ENCODE results near the gene RALGAPA2.

The RALGAPA2 gene

DNA sequence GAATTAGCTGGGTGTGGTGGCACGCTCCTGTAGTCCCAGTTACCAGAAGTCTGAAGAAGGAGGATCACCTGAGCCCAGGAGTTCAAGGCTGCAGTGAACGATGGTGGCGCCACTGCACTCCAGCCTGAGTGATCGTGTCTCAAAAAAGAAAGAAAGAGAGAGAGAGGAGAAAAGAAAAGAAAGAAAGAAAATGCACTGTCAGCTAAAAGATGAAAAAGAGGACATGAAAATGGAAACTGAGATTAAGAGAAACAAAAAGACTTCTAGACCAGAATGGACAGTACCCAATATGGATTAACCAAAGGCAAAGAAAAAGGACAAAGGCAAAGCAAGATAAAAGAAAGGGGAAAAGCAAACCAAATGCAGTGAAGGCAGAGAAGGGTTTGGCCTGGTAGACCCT is 9.0 kb upstream of the RALGAPA2 start:
- DNase-seq (ENCODE audit: low read depth): no peak

DNA sequence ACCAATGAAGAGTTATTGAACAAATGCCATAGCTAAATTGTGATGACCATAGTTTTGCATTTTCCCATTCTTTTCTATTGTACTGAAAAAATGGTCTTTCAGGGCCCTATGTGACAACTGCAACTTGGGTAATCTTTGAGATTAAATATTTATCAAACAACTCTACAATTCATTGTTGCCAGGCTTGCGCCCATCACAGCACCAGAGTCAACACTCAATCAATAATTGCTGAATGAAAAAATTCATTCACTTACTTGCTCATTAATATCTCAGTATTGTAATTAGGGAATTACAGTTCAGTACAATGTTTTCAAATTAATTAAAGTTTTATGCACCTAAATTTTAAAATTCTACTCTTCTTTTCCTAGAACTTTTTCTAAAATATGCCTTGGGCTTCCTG is 7.7 kb upstream of the RALGAPA2 start:
- no peak for DNase-seq (ENCODE audit: low read depth)

DNA sequence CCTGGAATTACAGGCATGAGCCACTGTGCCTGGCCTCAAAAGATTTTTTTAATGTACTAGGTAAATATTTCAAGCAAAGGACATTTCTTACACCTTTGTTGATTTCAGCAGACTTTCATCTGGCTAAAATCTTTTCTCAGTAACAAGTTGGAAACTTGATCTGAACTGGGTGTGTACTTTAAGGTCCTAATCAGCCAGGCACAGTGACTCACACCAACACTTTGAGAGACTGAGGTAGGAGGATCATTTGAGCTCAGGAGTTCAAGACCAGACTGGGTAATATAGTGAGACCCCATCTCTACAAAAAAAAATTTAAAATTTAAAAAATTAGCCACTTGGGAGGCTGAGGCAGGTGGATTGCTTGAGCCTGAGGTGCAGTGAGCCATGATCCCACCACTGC is 7.0 kb upstream of the RALGAPA2 start:
- no peak for DNase-seq (ENCODE audit: low read depth)

DNA sequence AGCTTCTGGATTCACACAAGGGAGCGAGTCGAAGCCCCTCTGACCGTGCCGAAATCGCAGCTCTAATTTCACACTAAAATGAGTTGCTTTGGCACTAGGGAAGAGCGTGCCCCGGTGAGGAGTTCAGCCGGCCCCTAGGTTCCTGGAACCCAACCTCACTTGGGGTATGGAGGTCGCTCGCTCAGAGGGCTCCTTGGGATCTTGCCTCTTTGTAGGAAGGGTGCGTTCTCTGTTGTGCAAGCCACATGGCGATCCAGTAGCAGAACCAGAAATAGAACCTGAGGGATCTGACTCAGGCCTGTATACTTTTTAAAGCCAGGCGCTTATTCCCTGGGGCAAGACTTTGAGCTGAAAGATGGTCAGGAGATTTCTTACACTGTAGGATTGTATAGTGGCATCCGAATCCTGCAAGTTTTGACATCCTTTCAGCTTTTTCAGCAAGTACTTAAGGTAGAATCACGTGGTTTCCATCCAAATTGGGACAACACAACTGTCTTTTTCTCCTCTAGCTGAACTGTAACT is 861 bp upstream of the RALGAPA2 start:
- DNase-seq (ENCODE audit: low read depth): no peak

DNA sequence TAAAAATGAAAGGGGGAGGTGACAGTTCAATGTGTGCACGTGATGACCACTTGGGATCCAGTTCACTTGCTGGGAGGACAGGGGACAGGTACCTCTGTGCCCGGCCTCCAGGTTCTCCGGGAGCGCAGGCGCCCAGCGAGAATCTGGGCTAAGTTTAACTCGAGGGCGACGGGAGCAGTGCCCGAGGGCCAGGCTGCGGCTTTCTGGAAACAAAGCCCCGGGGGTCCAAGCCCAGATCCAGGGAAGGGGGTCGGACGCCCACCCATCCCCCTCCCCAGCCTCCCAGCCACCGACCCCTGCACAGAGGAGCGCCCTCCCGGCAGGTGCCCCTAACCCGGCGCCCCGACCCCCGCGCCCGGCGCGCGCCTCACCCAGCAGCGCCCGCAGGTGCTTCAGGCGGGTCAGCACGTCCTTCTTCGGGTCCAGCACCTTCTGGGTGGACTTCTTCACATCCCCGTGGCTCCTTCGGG is 405 bp downstream of the RALGAPA2 start:
- DNase-seq (ENCODE audit: low read depth): no peak

DNA sequence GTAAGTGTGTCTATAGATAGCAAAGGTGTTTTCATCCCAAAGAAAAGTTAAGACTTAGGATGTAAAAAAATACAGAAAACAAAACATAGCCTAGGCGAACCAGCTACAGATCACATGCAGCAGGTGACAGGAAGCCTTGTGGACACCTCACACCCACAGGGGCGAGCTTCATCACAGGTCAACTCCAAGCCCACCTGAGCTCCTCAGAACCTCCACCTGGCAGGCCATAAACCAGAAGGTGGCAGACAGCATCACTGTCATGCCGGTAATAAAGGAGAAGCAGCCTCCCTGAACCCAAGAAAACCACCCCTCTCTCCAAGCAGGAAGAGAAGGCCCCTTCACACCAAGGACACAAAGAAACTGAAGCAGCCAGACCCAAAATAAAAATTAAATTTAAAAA is 1.0 kb downstream of the RALGAPA2 start:
- DNase-seq (ENCODE audit: low read depth): no peak

DNA sequence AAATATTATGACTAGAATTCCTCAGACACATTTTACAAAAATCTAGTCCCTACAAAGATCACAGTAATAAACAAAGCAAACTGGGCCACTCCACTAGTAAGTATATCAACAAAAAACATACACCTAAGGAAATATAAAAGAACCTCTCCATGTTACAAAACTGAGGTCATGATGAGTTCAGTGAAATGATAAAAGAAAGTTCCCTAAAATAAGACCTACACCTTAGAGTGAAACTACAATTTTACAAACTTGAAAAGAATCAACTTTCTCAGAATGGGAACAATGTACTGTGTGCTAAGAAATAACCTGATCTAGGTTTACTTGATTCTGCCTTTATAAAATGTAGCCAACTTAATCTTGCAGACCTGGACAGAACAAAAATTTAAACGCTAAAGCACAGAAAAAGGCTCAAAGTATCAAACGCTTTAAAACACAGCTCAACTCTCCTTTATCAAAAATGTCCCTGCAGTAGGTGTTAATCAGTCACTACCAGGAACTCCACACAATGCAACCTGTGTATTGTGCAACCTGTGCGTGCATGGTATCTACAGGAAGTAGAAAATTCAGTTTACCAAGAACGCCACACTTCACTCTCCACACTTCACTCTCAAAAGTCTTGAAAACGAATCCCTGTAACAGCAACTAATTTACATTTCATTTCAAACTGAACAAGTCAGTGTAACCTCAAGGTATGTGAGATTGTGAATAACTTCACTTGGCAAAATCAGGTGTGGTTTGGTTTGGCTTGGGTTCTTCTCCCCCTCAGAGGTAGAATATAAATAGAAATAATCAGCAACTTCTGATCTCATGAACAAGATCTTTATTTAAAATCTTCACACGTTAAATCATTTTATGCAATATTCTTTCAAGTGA is 1.8 kb downstream of the RALGAPA2 start:
- DNase-seq (ENCODE audit: low read depth): no peak

DNA sequence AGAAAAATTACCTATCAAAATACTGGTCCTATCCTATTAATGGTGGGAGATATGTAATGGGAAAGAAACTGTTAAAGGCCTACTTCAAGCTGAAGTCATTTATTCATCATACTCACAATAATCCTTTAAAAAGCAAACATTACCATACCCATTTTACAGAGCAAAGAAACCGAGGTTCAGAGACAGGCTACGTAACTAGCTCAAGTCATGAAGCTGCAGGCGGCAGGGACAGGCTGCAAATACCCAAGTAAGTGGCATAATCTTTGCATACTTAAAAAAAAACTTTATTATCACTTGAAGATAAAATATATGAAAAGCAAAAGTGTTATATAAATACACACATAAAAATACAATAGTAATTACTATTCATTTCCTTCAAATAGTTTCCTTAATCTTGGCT is 2.6 kb downstream of the RALGAPA2 start:
- no peak for DNase-seq (ENCODE audit: low read depth)

DNA sequence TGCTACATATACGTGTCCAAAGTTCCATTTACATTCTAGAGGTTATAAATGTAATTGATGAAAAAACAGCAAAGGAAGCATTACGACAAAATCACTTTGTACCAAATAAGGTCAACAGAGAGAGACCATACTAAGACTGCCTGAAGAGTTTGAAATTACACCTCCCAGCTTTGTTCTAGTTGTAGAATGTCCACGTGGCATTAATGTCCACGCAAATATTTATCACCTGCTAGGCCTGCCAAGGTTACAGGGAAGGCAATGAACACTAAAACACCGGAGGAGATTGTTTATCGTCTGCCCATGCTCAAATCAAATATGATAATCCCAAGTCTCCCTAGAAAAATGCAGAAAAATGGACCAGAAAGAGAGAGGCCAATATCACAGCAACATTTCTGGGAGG is 6.2 kb downstream of the RALGAPA2 start:
- DNase-seq (ENCODE audit: low read depth): no peak

DNA sequence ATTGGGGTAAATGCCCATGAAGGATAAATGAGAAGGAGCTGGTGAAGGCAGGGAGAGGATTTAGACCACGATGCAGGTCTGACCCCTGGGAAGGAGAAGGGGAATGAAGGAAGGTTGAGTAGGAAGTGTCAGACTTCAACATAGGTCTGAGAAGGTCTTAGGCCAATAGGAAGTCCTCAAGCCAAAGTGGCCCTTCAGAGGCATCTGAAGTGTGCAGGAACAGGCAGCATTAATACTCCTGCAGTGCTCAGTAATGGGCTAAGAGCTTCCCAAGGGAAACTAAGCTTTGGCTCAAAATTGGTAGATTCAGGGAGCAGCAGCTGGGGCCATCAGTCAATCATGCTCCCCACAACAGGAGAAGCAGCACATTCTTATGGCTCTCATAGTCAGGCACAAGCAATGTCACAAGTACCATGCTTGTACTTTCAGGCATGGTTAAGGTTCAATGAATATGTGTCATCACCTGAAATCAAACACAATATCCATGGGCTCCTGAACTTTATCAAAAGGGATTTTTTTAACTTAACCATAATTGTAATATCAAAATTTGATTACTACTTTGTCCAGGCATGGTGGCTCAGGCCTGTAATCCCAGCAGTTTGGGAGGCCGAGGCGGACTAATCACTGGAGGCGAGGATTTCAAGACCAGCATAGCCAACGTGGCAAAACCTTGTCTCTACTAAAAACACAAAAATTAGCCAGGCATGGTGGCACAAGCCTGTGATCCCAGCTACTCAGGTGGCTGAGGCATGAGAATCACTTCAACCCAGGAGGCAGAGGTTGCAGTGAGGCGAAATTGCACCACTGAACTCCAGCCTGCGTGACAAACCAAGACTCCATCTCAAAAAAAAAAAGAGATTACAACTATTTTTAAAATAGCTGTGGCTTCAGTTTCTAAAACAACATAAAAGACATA is 9.9 kb downstream of the RALGAPA2 start:
- no peak for DNase-seq (ENCODE audit: low read depth)

DNA sequence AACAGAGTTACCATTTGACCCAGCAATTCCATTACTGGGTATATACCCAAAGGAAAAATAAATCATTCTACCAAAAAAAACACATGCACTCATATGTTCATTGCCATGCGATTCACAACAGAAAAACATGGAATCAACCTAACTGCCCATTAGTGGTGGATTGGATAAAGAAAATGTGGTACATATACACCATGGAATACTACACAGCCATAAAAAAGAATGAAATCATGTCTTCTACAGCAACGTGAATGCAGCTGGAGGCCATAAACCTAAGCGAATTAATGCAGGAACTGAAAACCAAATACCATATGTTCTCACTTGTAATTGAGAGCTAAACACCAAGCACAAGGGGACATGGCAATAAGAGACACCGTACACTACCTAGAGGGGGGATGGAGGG is 12.5 kb downstream of the RALGAPA2 start:
- DNase-seq (ENCODE audit: low read depth): no peak

DNA sequence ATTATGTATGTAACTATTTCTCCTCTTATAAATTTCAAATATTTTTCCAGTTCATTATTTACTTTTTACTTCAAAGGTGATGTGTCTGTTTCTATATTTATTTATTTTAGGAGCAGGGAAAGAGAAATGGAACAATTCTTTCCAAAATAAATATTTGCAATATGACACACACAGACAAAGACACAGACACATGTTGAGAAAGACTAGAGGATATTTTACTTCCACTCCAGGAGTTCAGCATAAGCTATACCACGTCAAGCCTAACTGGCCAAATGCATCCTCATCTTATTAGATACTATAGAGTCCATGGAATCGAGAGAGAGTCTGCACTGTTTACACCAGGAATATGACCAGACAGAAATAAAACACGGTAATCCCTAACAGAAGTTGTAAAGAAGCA is 13.3 kb downstream of the RALGAPA2 start:
- no peak for DNase-seq (ENCODE audit: low read depth)

DNA sequence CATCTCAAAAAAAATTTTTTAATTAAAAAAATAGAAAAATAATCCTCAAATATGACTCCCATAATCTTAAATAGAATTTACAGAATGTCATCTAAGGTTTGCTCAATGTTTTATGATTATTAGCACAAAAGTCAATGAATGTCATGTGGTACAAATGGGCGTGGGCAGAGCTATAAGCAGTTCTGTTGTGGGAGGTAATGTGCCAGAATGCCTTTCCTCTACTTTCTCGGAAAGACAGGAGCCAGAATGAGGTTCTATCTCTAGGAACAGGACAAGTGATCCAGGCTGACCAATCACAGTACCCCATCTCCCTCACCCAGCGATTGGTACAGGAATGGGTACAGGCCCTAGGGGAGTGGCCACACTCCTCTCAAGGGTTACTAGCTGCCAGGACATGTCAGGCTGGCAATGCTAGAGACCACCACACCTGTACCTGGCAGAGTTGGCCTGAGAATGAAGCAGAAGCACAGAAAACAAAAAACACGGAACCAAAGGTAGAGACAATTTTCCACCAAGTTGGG is 15.1 kb downstream of the RALGAPA2 start:
- DNase-seq (ENCODE audit: low read depth): no peak

DNA sequence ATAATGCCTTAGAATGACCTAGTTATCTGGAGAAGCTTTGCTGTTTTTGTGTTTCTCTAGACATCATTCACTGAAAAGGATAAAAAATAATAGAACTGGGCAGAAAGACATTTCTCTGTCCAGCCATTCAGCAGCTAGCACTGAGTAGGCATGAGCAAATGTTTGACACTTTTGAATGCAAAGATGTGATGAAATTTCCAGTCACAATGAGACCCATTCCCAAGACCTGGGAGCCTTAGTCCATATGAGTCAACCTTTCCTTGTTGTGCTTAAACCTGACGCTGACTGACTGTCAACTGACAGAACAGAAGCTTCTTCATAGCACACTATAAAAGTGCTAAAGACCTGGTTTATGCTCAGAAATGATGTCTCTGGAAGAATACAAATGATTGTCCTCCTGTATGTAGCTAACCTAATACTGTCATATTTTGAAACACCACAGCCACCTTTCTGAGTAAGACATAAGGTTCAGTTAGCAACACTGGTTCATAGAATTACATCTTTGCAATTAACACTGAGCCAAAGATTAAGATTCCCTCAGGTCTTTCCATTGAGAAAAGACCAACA is 17.1 kb downstream of the RALGAPA2 start:
- no peak for DNase-seq (ENCODE audit: low read depth)

DNA sequence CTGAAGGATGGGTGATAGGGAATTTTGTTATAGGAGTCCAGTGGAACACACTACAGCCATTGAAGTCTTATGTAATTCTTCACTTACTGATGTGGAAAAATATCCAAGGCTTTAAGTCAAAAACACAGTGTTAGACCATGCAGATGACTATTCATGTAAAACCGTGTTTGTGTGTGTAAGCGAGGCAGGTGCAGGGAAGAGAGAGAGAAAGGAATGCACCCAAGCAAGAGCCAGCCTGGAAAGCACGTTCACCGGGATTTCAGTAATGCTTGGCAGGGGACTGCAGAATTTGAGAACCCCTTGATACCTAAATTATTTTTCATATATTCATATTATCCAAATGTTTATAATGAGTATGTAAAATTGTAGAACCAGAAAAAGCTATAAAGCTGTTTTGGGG is 17.9 kb downstream of the RALGAPA2 start:
- no peak for DNase-seq (ENCODE audit: low read depth)

DNA sequence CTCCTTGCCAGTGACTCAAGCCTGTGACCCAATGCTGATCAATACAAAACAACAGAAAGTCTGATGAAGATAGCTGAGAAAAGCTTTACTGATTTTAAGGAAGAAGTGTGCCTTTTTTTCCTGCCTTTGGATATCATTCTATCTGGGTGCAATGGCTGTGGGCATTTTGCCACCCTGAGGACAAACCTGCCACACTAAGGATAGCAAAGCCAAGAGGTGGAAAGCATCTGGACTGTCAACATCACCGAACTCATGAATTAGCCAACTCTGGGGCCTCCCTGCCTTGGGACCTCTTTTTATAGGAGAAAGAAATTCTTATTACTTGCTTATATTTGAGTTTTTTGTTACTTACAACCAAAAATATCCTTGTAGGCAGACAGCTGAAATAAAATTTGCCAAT is 19.9 kb downstream of the RALGAPA2 start:
- DNase-seq (ENCODE audit: low read depth): no peak

DNA sequence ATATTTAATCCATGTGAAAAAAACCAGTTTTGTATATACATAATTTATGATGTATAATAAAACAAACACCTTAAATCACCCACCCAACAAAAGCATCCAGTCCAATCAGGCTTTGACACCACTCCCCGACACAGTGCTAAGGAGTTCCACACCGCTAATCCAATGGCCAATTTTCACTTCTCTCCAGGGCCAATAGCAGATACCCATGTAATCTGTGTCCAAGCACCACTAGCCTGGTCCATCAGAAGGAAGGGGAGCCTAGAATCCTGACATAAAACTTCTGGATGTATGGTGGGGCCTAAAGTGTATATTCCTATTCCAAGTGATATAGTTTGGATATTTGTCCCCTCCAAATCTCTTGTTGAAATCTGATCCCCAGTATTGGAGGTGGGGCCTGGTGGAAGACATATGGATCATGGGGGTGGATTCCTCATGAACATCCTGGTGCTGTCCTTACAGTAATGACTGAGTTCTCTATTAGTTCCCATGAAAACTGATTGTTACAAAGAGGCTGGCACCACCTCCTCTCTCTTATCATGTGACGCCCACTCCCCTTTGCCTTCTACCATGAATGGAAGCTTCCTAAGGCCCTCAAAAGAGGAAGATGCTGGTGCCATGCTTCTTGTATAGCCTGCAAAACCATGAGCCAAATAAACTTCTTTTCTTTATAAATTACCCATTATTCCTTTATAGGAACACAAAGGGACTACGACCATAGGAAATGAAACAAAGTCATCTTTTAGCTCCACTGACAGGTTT is 20.8 kb downstream of the RALGAPA2 start:
- DNase-seq (ENCODE audit: low read depth): no peak

DNA sequence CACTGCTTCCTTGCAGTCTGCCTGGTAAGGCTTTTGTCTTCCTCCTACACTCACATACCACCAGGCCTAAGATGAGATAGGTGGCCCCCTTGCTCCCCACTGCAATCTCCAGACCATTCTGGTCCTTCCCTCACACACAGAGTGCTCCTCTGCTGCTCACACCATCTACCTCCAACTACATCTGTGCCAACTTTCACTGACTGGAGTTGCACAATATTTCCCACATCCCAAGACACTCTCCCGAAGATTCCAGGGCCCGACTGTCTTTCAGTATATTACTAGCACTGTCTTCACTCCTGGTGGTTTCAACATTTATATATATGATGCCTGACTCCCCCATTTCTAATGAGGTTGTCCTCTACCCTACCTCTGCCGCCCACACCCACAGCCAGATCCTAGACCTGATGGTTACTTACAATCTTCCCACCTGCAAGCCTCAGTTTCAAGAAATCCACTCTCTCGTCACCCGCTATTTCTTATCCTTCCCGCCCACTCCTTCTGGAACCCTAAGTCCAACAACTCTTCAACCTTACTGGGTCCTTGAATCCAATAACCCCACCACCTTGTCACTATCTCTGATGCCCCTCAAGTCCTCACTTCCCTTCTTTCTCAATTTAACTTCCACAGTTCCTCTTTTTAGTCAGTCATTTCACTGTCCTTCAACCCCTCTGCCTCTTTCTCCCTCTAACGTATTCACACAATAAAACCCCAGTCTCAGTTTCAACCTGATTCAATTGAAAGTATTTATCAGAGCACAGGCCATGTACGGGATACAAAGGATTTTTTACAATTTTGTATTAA is 21.6 kb downstream of the RALGAPA2 start:
- no peak for DNase-seq (ENCODE audit: low read depth)

DNA sequence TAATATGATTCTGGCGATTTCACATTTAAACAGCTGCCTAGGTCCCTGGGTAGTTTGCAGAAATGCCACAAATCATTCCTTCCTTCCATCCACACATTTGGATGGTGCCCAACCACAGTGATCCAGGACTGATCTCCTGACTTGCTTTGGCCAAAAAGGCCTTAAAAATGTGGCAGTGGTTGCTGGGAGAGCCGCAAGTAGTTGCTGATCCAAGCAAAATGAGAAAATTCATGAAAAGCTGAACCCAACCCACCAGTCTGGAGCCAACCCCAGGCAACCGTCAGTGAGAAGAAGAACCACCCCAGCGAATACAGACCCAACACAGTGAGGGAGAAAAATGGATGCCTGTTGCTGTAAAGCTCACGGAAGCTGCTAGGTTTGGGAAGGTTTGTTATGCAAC is 25.1 kb downstream of the RALGAPA2 start:
- no peak for DNase-seq (ENCODE audit: low read depth)

DNA sequence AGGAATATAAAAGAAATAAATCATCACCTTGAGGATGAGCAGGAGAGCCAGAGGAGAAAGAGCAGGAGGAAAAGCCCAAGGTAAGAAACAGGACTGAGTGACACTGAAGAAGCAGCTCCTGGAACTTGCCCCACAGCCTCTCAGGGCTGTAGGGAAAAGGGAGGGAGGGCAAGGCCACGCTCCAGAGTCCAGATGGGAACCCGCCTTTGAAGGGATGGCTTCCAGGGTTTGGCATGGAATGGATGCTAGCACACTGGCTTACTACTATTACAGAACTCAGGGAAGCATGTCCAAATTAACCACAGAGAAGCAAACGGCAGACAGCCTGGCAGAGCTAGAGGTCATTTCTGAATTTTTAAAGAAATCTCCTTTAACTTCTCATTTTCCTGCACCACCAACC is 26.8 kb downstream of the RALGAPA2 start:
- DNase-seq (ENCODE audit: low read depth): no peak
